Measurements from ENCODE around the gene DEFB108B. TPM values are rescaled to one million over a fixed set of nuclear protein-coding genes. Genes with fewer than 3 reads are reported as not detected.
"Not testable (repeated sequence)": the region's sequence is repeated elsewhere in the genome, so short reads cannot be mapped to it uniquely, and the experiment has no call there.

The DEFB108B gene
- total RNA-seq, 4 donors from 2014 or later: not detected

- not testable (repeated sequence) for H3K9me3 ChIP-seq; H3K4me3 ChIP-seq; H3K36me3 ChIP-seq; H3K27ac ChIP-seq; DNase-seq (ENCODE audit: low spot score in 2 of 2); H3K4me1 ChIP-seq; H3K27me3 ChIP-seq
- 76% methylated on average over 9 of the region's 9 CpGs for WGBS
Observed at GRCh38 chr11:71796781-71797180, 36.2 kb upstream of the DEFB108B start.

GRCh38 chr11:71799556-71800128, 33.4 kb upstream of the DEFB108B start:
- H3K4me1 ChIP-seq; DNase-seq (ENCODE audit: low spot score in 2 of 2); H3K27me3 ChIP-seq; H3K27ac ChIP-seq; H3K36me3 ChIP-seq; H3K9me3 ChIP-seq; H3K4me3 ChIP-seq: not testable (repeated sequence)
- WGBS: 89% methylated on average over 13 of the region's 13 CpGs

GRCh38 chr11:71800335-71800953, 32.6 kb upstream of the DEFB108B start:
- TF ChIP-seq, protein P1, sequence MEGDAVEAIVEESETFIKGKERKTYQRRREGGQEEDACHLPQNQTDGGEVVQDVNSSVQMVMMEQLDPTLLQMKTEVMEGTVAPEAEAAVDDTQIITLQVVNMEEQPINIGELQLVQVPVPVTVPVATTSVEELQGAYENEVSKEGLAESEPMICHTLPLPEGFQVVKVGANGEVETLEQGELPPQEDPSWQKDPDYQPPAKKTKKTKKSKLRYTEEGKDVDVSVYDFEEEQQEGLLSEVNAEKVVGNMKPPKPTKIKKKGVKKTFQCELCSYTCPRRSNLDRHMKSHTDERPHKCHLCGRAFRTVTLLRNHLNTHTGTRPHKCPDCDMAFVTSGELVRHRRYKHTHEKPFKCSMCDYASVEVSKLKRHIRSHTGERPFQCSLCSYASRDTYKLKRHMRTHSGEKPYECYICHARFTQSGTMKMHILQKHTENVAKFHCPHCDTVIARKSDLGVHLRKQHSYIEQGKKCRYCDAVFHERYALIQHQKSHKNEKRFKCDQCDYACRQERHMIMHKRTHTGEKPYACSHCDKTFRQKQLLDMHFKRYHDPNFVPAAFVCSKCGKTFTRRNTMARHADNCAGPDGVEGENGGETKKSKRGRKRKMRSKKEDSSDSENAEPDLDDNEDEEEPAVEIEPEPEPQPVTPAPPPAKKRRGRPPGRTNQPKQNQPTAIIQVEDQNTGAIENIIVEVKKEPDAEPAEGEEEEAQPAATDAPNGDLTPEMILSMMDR (IDR thresholded peaks at IDR 0.05): peak in 1 of 2 donors; percentile 54
- not testable (repeated sequence) for H3K27me3 ChIP-seq; H3K4me3 ChIP-seq; H3K9me3 ChIP-seq; H3K36me3 ChIP-seq; H3K27ac ChIP-seq; H3K4me1 ChIP-seq; DNase-seq (ENCODE audit: low spot score in 2 of 2)
- WGBS: 45% methylated on average over 11 of the region's 13 CpGs

- H3K27me3 ChIP-seq; H3K27ac ChIP-seq; H3K4me3 ChIP-seq; H3K9me3 ChIP-seq; H3K4me1 ChIP-seq; DNase-seq (ENCODE audit: low spot score in 2 of 2); H3K36me3 ChIP-seq: not testable (repeated sequence)
- 100% methylated on average over 1 of the region's 2 CpGs for WGBS
Observed at GRCh38 chr11:71801026-71801425, 32.0 kb upstream of the DEFB108B start.

DNA sequence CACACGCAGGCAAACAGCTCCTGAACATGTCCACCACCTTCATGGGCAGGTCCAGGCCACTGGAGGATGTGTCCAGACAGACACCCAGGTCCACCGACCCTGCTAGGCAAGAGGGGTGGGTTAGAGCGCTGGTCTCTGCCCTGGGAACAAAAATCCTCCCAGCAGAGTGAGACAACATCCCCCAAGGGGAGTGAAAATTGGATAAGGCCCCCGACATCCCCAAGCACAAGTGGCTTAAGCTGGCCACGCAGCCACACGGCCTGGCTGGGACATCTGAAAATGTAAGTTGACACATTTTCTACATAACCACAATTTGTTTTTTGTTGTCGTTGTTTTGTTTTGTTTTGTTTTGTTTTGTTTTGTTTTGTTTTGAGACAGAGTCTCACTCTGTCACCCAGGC, 30.1 kb upstream of the DEFB108B start:
- WGBS: 75% methylated on average over 5 of the region's 7 CpGs
- not testable (repeated sequence) for DNase-seq (ENCODE audit: low spot score in 2 of 2); H3K27ac ChIP-seq; H3K36me3 ChIP-seq; H3K4me1 ChIP-seq; H3K4me3 ChIP-seq; H3K9me3 ChIP-seq; H3K27me3 ChIP-seq

- H3K4me1 ChIP-seq; DNase-seq (ENCODE audit: low spot score in 2 of 2); H3K9me3 ChIP-seq; H3K36me3 ChIP-seq; H3K27me3 ChIP-seq; H3K4me3 ChIP-seq; H3K27ac ChIP-seq: not testable (repeated sequence)
- 78% methylated on average over 7 of the region's 9 CpGs for WGBS
Observed at GRCh38 chr11:71804158-71804947, 28.6 kb upstream of the DEFB108B start.

DNA sequence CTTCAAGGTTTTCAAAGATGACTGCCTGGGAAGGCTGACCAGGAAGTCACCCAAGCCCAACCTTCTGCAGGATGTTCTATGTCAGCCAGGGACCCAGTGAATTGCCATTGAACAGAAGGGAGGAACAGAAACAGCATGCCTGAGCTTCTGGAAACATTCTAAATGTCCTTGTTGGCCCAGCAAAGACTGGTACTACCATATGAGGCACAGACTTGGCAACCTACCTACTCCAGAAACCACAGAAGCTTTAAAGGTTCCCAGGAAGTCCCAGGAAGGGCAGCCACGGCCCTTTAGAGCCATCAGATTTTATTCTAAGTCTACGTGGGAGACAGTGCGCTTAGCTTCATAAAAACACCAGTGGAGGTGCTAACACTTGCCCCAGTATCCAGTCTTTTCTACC, 20.5 kb upstream of the DEFB108B start:
- not testable (repeated sequence) for H3K9me3 ChIP-seq; H3K27me3 ChIP-seq; H3K36me3 ChIP-seq; H3K27ac ChIP-seq; H3K4me1 ChIP-seq; H3K4me3 ChIP-seq; DNase-seq (ENCODE audit: low spot score in 2 of 2)
- WGBS: 59% methylated on average over 3 of the region's 3 CpGs

- H3K27ac ChIP-seq, H3K36me3 ChIP-seq, H3K4me1 ChIP-seq, H3K27me3 ChIP-seq, H3K9me3 ChIP-seq: not testable (repeated sequence)
- 6% methylated on average over 33 of the region's 46 CpGs for WGBS
- DNase-seq (ENCODE audit: low spot score in 2 of 2): peak; percentile 89
- H3K4me3 ChIP-seq: peak overlapping the region; percentile 57
- TF ChIP-seq, protein P1 (IDR thresholded peaks at IDR 0.05): peak; percentile 60 to 80
Observed at GRCh38 chr11:71813481-71814355, 19.3 kb upstream of the DEFB108B start.

- not testable (repeated sequence) for DNase-seq (ENCODE audit: low spot score in 2 of 2); H3K9me3 ChIP-seq; H3K27ac ChIP-seq; H3K36me3 ChIP-seq; H3K4me3 ChIP-seq; H3K4me1 ChIP-seq; H3K27me3 ChIP-seq
- WGBS: 27% methylated on average over 1 of the region's 1 CpG
Observed at GRCh38 chr11:71821539-71821938, 11.5 kb upstream of the DEFB108B start.

DNA sequence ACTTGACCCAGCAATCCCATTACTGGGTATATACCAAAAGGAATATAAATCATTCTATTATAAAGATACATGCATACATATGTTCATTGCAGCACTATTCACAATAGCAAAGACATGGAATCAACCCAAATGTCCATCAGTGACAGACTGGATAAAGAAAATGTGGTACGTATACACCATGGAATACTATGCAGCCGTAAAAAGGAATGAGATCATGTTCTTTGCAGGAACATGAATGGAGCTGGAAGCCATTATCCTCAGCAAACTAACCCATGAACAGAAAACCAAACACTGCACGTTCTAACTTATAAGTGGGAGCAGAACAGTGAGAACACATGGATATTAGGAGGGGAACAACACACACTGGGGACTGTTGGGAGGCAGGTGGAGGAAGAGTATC, 3.8 kb upstream of the DEFB108B start:
- not testable (repeated sequence) for DNase-seq (ENCODE audit: low spot score in 2 of 2); H3K4me1 ChIP-seq; H3K4me3 ChIP-seq; H3K9me3 ChIP-seq; H3K27ac ChIP-seq; H3K27me3 ChIP-seq; H3K36me3 ChIP-seq
- WGBS: 95% methylated on average over 3 of the region's 3 CpGs

DNA sequence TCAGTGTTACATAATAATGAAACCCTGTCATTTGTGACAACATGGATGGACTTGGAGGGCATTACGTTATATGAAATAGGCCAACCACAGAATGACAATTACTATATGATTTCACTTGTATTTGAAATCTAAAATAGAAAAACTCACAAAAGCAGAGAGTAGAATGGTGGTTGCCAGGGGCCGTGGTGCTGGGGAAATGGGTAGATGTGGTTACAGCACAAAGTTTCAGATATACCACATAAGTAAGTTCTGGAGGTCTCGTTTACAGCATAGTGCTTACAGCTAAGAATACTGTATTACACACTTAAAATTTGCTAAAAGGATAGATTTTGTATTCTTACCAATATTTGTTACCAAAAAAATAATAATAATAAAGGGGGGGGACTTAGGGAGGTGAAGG, 3.3 kb upstream of the DEFB108B start:
- not testable (repeated sequence) for H3K27me3 ChIP-seq; H3K27ac ChIP-seq; H3K36me3 ChIP-seq; DNase-seq (ENCODE audit: low spot score in 2 of 2); H3K4me1 ChIP-seq; H3K4me3 ChIP-seq; H3K9me3 ChIP-seq
- WGBS: 87% methylated on average over 3 of the region's 3 CpGs
